Psoas muscle (tissue), 8 donors: Measurements from ENCODE around the gene DBH. TPM values are rescaled to one million over a fixed set of nuclear protein-coding genes. Genes with fewer than 3 reads are reported as not detected.

Experiments
- ATAC-seq, 4 donors: fragments of 200-7000 bp; cut with Tn5 transposase; one replicate each; pipeline ENCODE4 v1.9.1; 2020; ENCODE audit warnings: moderate library complexity in 3 of 4, mild to moderate bottlenecking in 2 of 4
- DNase-seq, 2 donors: peaks; one replicate each; pipeline ENCODE4 v3.0.0-alpha.2; 2020
- H3K27ac ChIP-seq: fragments of 200-600 bp; one replicate; pipeline ENCODE4 v1.8.0; 2022
- H3K27me3 ChIP-seq, 3 donors: fragments of 200-600 bp in 1 of 3; one replicate each; pipeline versions ENCODE4 v1.6.1 to v1.8.0; 2013 to 2022; ENCODE audit warnings: low read length in 2 of 3, mild to moderate bottlenecking in 2 of 3, moderate library complexity in 1 of 3; ENCODE audit not compliant: insufficient read depth in 3 of 3
- H3K36me3 ChIP-seq, 2 donors: fragments of 200-600 bp in 1 of 2; one replicate each; pipeline versions ENCODE4 v1.6.1 to v1.8.0; 2013 to 2022; ENCODE audit warnings: low read depth in 1 of 2, mild to moderate bottlenecking in 1 of 2, moderate library complexity in 1 of 2; ENCODE audit not compliant: insufficient read depth in 1 of 2
- H3K4me1 ChIP-seq: fragments of 200-600 bp; one replicate; pipeline ENCODE4 v1.8.0; 2022
- H3K4me3 ChIP-seq: fragments of 200-600 bp; one replicate; pipeline ENCODE4 v1.8.0; 2022; ENCODE audit warnings: mild to moderate bottlenecking
- H3K9me3 ChIP-seq: fragments of 200-600 bp; one replicate; pipeline ENCODE4 v1.8.0; 2022
- WGBS, 3 donors: extraction: QIAGEN DNeasy Blood & Tissue Kit; methylation state at CpG; one replicate each; pipeline versions ENCODE4 v1.1.6 to v1.1.7; 2013; 5-methylcytosine and 5-hydroxymethylcytosine counted together
- intact Hi-C, 2 donors: fragments of 100-400 bp; cut with DNase I; formaldehyde crosslinking; loops; one replicate each; pipeline versions ENCODE4 v1.11.0 to v1.14.2; 2022
- polyA plus RNA-seq, 3 donors: library from polyadenylated mRNA; stranded (reverse); fragments of 200-250 nt; gene quantifications; one replicate each; pipeline ENCODE4 v1.2.3, GENCODE V29; 2013
- total RNA-seq, 4 donors: library from RNA; stranded (reverse); fragmentation: NEBNext Ultra II Directional in 2 of 4; extraction: Animal tissue kit (Norgen Biotek cat#: 25700) in 2 of 4; gene quantifications; one replicate each; pipeline versions ENCODE4 v1.2.1 to v1.2.4, GENCODE V29; 2021 to 2023
- TF ChIP-seq, protein P1 (sequence below): fragments of 200-600 bp; IDR thresholded peaks from one replicate; pipeline ENCODE4 v1.8.0; 2022; ENCODE audit warnings: antibody characterized with exemption
- donor health status: healthy with polysubstance abuse.
- donor health status: DM: no; HTN: no; CAD: no; lungs with moderate emphysema.
- donor health status: Bipolar disorder and iron deficiency.
- donor health status: healthy.
- donor health status: DM: yes; HTN: yes; CAD: no.
- donor health status: DM: no; HTN: no; CAD: no.
- donor health status: DM: no; HTN: no; CAD: no.
- donor health status: DM: yes; HTN: yes; CAD: no.

The DBH gene
- total and polyA plus RNA-seq, 7 donors: 0.01 to 0.30 (median 0.05) TPM; not detected in 3

DNA sequence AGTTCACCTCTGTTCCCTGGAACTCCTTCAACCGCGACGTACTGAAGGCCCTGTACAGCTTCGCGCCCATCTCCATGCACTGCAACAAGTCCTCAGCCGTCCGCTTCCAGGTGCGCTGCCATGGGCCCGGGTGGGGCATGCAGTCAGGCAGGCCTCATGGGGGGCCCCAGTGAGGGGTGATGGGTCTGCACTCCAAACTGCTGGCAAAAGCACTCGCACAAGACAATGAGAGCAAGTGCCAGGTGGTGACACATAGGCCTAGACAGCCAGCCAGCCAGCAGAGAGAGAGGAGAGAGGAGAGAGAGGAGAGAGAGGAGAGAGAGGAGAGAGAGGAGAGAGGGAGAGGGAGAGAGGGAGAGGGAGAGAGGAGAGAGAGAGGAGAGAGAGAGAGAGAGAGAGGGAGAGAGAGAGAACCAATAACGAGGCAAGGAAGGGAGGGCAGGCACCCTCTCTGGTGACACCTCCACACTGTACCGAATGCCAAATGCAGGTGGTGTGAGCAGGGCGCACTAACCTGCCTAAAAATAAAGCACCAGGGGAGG is 21.0 kb downstream of the DBH start:
- TF ChIP-seq, protein P1, sequence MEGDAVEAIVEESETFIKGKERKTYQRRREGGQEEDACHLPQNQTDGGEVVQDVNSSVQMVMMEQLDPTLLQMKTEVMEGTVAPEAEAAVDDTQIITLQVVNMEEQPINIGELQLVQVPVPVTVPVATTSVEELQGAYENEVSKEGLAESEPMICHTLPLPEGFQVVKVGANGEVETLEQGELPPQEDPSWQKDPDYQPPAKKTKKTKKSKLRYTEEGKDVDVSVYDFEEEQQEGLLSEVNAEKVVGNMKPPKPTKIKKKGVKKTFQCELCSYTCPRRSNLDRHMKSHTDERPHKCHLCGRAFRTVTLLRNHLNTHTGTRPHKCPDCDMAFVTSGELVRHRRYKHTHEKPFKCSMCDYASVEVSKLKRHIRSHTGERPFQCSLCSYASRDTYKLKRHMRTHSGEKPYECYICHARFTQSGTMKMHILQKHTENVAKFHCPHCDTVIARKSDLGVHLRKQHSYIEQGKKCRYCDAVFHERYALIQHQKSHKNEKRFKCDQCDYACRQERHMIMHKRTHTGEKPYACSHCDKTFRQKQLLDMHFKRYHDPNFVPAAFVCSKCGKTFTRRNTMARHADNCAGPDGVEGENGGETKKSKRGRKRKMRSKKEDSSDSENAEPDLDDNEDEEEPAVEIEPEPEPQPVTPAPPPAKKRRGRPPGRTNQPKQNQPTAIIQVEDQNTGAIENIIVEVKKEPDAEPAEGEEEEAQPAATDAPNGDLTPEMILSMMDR: no peak
- H3K9me3 ChIP-seq: no peaks in the 10 kb centered on the region
- H3K27ac ChIP-seq: no peak overlapping the region
- ATAC-seq: no peak
- WGBS, 3 donors: 59 to 71% (median 65%) methylated on average over 13 of the region's 13 CpGs
- no peaks in the 10 kb centered on the region for H3K36me3 ChIP-seq
- no peak for DNase-seq
- H3K4me1 ChIP-seq: peaks cover 3% of the 10 kb centered on the region
- no peak overlapping the region for H3K4me3 ChIP-seq
- H3K27me3 ChIP-seq: peaks cover 0 to 76% (median 19%) of the 10 kb centered on the region in 3 donors
- intact Hi-C loops: no loop called here

- DNase-seq: peak; percentile 51 to 71
- Histone ChIP-seq H3K9me3 (no peaks in the 10 kb centered on the region), H3K36me3 (no peaks in the 10 kb centered on the region), H3K4me3 (peak overlapping the region; percentile 28), H3K4me1 (peaks cover 3% of the 10 kb centered on the region), H3K27ac (no peak overlapping the region), H3K27me3 (peaks cover 0 to 72% (median 17%) of the 10 kb centered on the region in 3 donors)
- intact Hi-C loops: no loop called here
- ATAC-seq: peak; percentile 39 to 71 (median 56)
- WGBS, 3 donors: 6 to 7% (median 7%) methylated on average over 46 of the region's 46 CpGs
- TF ChIP-seq, protein P1: no peak
Measured at GRCh38 chr9:133658442-133659431, 22.6 kb downstream of the DBH start.

- 72 to 79% (median 77%) methylated on average over 13 of the region's 13 CpGs for WGBS, 3 donors
- Histone ChIP-seq H3K27me3 (peaks cover 0 to 67% (median 15%) of the 10 kb centered on the region in 3 donors), H3K4me1 (peaks cover 3% of the 10 kb centered on the region), H3K4me3 (no peak overlapping the region), H3K9me3 (no peaks in the 10 kb centered on the region), H3K36me3 (no peaks in the 10 kb centered on the region), H3K27ac (no peak overlapping the region)
- DNase-seq (no peak), ATAC-seq (no peak)
- intact Hi-C loops: no loop called here
- TF ChIP-seq, protein P1: no peak
Measured at GRCh38 chr9:133659516-133659915, 23.4 kb downstream of the DBH start.

GRCh38 chr9:133661846-133662540 is 25.8 kb downstream of the DBH start:
- H3K36me3 ChIP-seq: no peaks in the 10 kb centered on the region
- TF ChIP-seq, protein P1: no peak
- no peak overlapping the region for H3K4me3 ChIP-seq
- 68 to 79% (median 74%) methylated on average over 25 to 26 of the region's 26 CpGs for whole genome bisulfite sequencing, 3 donors
- ATAC-seq: peak; percentile 25 to 55 (median 32)
- no peaks in the 10 kb centered on the region for H3K9me3 ChIP-seq
- intact Hi-C loops: no loop called here
- peak; percentile 42 to 81 for DNase-seq
- H3K27ac ChIP-seq: no peak overlapping the region
- peaks cover 0 to 44% (median 8%) of the 10 kb centered on the region in 3 donors for H3K27me3 ChIP-seq
- H3K4me1 ChIP-seq: peaks cover 3% of the 10 kb centered on the region
